ENCODE results near the gene APLF. TPM values are rescaled to one million over a fixed set of nuclear protein-coding genes. Genes with fewer than 3 reads are reported as not detected.

Gene APLF
- total RNA-seq, 1 donor, result 10.5 TPM

DNA sequence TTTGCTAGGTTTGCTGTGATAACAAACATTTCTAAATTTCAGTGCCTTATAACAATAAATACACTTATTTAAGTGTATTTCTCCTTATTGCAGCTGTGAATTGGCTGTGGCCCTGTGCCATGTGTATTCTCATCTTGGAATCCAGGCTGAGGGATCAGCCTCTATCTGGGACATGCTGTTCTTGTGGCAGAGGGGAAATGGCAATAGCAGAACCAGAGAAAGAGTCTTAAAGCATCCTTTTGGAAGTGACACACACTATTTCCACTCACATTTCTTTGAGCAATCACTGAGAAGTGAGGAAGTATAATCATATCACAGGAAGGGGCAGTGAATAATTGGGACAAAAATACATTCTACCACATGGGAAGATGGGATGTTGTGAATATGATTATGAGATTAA is 109.8 kb downstream of the APLF start:
- no peaks in the 10 kb centered on the region for H4K20me1 ChIP-seq (ENCODE audit: insufficient read depth, low read length)
- H3K4me3 ChIP-seq (ENCODE audit: insufficient read depth, low read length), result no peak overlapping the region
- H3K4me2 ChIP-seq (ENCODE audit: insufficient read depth, low read length), result no peak overlapping the region
- TF ChIP-seq, protein P1, sequence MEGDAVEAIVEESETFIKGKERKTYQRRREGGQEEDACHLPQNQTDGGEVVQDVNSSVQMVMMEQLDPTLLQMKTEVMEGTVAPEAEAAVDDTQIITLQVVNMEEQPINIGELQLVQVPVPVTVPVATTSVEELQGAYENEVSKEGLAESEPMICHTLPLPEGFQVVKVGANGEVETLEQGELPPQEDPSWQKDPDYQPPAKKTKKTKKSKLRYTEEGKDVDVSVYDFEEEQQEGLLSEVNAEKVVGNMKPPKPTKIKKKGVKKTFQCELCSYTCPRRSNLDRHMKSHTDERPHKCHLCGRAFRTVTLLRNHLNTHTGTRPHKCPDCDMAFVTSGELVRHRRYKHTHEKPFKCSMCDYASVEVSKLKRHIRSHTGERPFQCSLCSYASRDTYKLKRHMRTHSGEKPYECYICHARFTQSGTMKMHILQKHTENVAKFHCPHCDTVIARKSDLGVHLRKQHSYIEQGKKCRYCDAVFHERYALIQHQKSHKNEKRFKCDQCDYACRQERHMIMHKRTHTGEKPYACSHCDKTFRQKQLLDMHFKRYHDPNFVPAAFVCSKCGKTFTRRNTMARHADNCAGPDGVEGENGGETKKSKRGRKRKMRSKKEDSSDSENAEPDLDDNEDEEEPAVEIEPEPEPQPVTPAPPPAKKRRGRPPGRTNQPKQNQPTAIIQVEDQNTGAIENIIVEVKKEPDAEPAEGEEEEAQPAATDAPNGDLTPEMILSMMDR (IDR thresholded peaks at IDR 0.05; ENCODE audit: extremely low read depth, low read depth, low read length), result no peak
- H2AFZ ChIP-seq (ENCODE audit: low read length), result no peak overlapping the region
- H3K27ac ChIP-seq (ENCODE audit: low read depth, low read length), result no peak overlapping the region
- no peaks in the 10 kb centered on the region for H3K27me3 ChIP-seq (ENCODE audit: insufficient read depth, low read length)
- no peaks in the 10 kb centered on the region for H3K36me3 ChIP-seq (ENCODE audit: insufficient read depth, low read length)
- H3K79me2 ChIP-seq (ENCODE audit: insufficient read depth, low read length), result no peaks in the 10 kb centered on the region
- DNase-seq (ENCODE audit: insufficient read length, low spot score, missing footprints), result no peak
- H3K9me3 ChIP-seq (ENCODE audit: low read depth, low read length), result no peaks in the 10 kb centered on the region
- no peaks in the 10 kb centered on the region for H3K4me1 ChIP-seq (ENCODE audit: insufficient read depth, low read length)

DNA sequence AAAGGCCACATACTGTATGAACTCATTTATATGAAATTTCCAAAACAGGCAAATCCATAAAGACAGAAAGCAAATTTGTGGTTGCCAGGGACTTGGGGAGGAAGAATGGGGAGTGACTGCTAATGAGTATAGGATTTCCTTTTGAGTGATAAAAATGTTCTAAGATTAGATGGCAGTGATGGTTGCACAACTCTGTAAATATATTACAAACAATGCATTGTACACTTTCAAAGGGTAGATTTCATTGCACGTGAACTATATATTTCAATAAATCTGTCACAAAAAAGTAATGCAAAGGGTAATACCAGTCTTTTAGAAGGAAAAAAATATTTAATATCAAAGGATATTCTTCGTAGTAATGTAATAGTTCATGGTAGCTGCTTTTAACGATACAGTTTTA is 112.3 kb downstream of the APLF start:
- Histone ChIP-seq H3K9me3 (ENCODE audit: low read depth, low read length) (no peaks in the 10 kb centered on the region), H3K36me3 (ENCODE audit: insufficient read depth, low read length) (no peaks in the 10 kb centered on the region), H3K79me2 (ENCODE audit: insufficient read depth, low read length) (no peaks in the 10 kb centered on the region), H3K4me2 (ENCODE audit: insufficient read depth, low read length) (no peak overlapping the region), H3K4me3 (ENCODE audit: insufficient read depth, low read length) (no peak overlapping the region), H4K20me1 (ENCODE audit: insufficient read depth, low read length) (no peaks in the 10 kb centered on the region), H3K27ac (ENCODE audit: low read depth, low read length) (no peak overlapping the region), H3K4me1 (ENCODE audit: insufficient read depth, low read length) (no peaks in the 10 kb centered on the region), H2AFZ (ENCODE audit: low read length) (no peak overlapping the region), H3K27me3 (ENCODE audit: insufficient read depth, low read length) (no peaks in the 10 kb centered on the region)
- TF ChIP-seq, protein P1 (IDR thresholded peaks at IDR 0.05; ENCODE audit: extremely low read depth, low read depth, low read length), result no peak
- DNase-seq (ENCODE audit: insufficient read length, low spot score, missing footprints), result no peak

DNA sequence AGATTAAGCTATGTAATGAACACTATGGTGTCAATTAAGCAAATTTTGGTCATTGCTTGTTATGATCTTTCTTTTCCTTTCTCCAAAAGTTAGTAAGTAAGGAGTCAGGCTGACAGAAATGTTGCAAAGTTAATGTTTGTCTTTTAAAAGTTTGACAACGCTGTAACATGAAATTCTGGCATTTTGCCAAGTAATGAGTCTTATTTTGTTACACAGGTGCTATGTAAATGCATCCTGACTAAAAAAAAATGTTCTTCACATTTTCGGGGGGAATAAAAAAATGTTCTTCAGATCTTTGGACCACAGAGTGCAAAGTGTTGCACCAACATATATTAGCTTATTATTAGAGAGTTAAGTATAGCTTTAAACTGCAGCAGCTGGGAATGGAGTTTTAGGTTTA is 121.2 kb downstream of the APLF start:
- TF ChIP-seq, protein P1 (IDR thresholded peaks at IDR 0.05; ENCODE audit: extremely low read depth, low read depth, low read length), result no peak
- no peaks in the 10 kb centered on the region for H3K27me3 ChIP-seq (ENCODE audit: insufficient read depth, low read length)
- H3K36me3 ChIP-seq (ENCODE audit: insufficient read depth, low read length), result no peaks in the 10 kb centered on the region
- no peak overlapping the region for H3K4me2 ChIP-seq (ENCODE audit: insufficient read depth, low read length)
- H3K79me2 ChIP-seq (ENCODE audit: insufficient read depth, low read length), result no peaks in the 10 kb centered on the region
- no peak overlapping the region for H3K4me3 ChIP-seq (ENCODE audit: insufficient read depth, low read length)
- no peak for DNase-seq (ENCODE audit: insufficient read length, low spot score, missing footprints)
- no peak overlapping the region for H2AFZ ChIP-seq (ENCODE audit: low read length)
- no peaks in the 10 kb centered on the region for H3K9me3 ChIP-seq (ENCODE audit: low read depth, low read length)
- no peaks in the 10 kb centered on the region for H3K4me1 ChIP-seq (ENCODE audit: insufficient read depth, low read length)
- no peak overlapping the region for H3K27ac ChIP-seq (ENCODE audit: low read depth, low read length)
- H4K20me1 ChIP-seq (ENCODE audit: insufficient read depth, low read length), result no peaks in the 10 kb centered on the region

DNA sequence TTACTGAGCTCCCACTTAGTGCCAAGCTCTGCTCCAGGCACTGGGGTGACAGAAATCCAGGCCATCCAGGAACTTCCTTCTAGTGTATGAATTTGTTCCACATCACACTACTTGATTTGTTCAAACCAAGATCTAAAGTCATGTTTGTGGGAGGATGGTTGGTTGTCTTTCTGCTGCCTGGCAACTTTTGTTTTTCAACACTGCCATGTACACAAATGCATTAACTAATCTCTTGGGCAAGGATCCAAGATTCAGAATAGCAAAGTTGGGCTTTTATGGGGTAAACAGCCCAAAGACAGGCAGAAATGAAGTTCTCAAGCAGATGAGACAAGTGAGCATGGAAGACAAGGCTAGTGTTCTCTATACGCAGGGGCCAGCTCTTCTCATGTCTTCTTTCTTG is 122.6 kb downstream of the APLF start:
- Histone ChIP-seq H3K4me2 (ENCODE audit: insufficient read depth, low read length) (no peak overlapping the region), H3K27me3 (ENCODE audit: insufficient read depth, low read length) (no peaks in the 10 kb centered on the region), H3K9me3 (ENCODE audit: low read depth, low read length) (no peaks in the 10 kb centered on the region), H4K20me1 (ENCODE audit: insufficient read depth, low read length) (no peaks in the 10 kb centered on the region), H3K4me1 (ENCODE audit: insufficient read depth, low read length) (no peaks in the 10 kb centered on the region), H3K79me2 (ENCODE audit: insufficient read depth, low read length) (no peaks in the 10 kb centered on the region), H2AFZ (ENCODE audit: low read length) (no peak overlapping the region), H3K27ac (ENCODE audit: low read depth, low read length) (no peak overlapping the region), H3K36me3 (ENCODE audit: insufficient read depth, low read length) (no peaks in the 10 kb centered on the region), H3K4me3 (ENCODE audit: insufficient read depth, low read length) (no peak overlapping the region)
- TF ChIP-seq, protein P1 (IDR thresholded peaks at IDR 0.05; ENCODE audit: extremely low read depth, low read depth, low read length), result no peak
- DNase-seq (ENCODE audit: insufficient read length, low spot score, missing footprints), result no peak
